Naive thymus-derived CD4-positive, alpha-beta T cell (primary cell): ENCODE measurements around the gene KCNK17. TPM values are rescaled to one million over a fixed set of nuclear protein-coding genes. Genes with fewer than 3 reads are reported as not detected.
"Not testable (repeated sequence)": the region's sequence is repeated elsewhere in the genome, so short reads cannot be mapped to it uniquely, and the experiment has no call there.

Experiments
- ATAC-seq: fragments of 150-1000 bp; cut with Tn5 transposase; 2 replicates; pipeline ENCODE4 v1.10.0; 2021; ENCODE audit warnings: mild to moderate bottlenecking, moderate library complexity
- CTCF ChIA-PET: fragments of 350-600 bp; sonication (Branson Sonifier 250); formaldehyde crosslinking; loops from one replicate; lab custom pipeline; 2021; ENCODE audit warnings: antibody characterized with exemption; lab: Charles Lee
- POLR2A ChIA-PET: fragments of 350-600 bp; sonication (Branson Sonifier 250); formaldehyde crosslinking; loops from one replicate; lab custom pipeline; 2021; ENCODE audit warnings: antibody characterized with exemption, inconsistent platforms; lab: Charles Lee
- DNase-seq, 9 donors: peaks; one replicate each; pipeline versions ENCODE4 v3.0.0 to v3.0.0-alpha.2; 2020 to 2022; ENCODE audit warnings: mixed read lengths in 1 of 9
- H3K27ac ChIP-seq: one replicate; pipeline ENCODE4 v1.7.0; 2013; ENCODE audit warnings: mild to moderate bottlenecking, low read depth, low read length, moderate library complexity
- H3K27me3 ChIP-seq, 2 donors: one replicate each; pipeline ENCODE4 v1.7.0; 2013; ENCODE audit warnings: low read length in 2 of 2, mild to moderate bottlenecking in 2 of 2, moderate library complexity in 2 of 2; ENCODE audit not compliant: control insufficient read depth in 2 of 2, insufficient read depth in 2 of 2
- H3K36me3 ChIP-seq, 3 experiments: 1 replicate in 2 of 3; 2 replicates in 1 of 3; pipeline ENCODE4 v1.7.0; 2013; ENCODE audit warnings: low read length in 3 of 3, mild to moderate bottlenecking in 3 of 3, moderate library complexity in 1 of 3; ENCODE audit not compliant: insufficient read depth in 3 of 3, control insufficient read depth in 2 of 3
- H3K4me1 ChIP-seq, 2 donors: one replicate each; pipeline ENCODE4 v1.7.0; 2013; ENCODE audit warnings: low read length in 2 of 2, mild to moderate bottlenecking in 2 of 2, moderate library complexity in 1 of 2; ENCODE audit not compliant: control insufficient read depth in 2 of 2, insufficient read depth in 2 of 2
- H3K4me3 ChIP-seq: 2 replicates; pipeline ENCODE4 v1.7.0; 2013; ENCODE audit warnings: mild to moderate bottlenecking, low read length
- H3K9me3 ChIP-seq, 3 experiments: 1 replicate in 2 of 3; 2 replicates in 1 of 3; pipeline ENCODE4 v1.7.0; 2013; ENCODE audit warnings: low read length in 3 of 3; ENCODE audit not compliant: control insufficient read depth in 2 of 3
- H3K27ac Mint-ChIP-seq, 9 donors: one replicate each; pipeline ENCODE4 v1.8.0; 2020 to 2022; ENCODE audit warnings: mixed read lengths in 9 of 9, mild to moderate bottlenecking in 8 of 9, moderate library complexity in 5 of 9, inconsistent platforms in 2 of 9
- H3K27me3 Mint-ChIP-seq, 5 donors: one replicate each; pipeline ENCODE4 v1.8.0; 2021 to 2022; ENCODE audit warnings: mixed read lengths in 5 of 5, mild to moderate bottlenecking in 1 of 5
- H3K36me3 Mint-ChIP-seq, 5 donors: one replicate each; pipeline ENCODE4 v1.8.0; 2020 to 2022; ENCODE audit warnings: mixed read lengths in 5 of 5, mild to moderate bottlenecking in 3 of 5, inconsistent platforms in 1 of 5
- H3K4me1 Mint-ChIP-seq, 7 donors: one replicate each; pipeline ENCODE4 v1.8.0; 2020 to 2022; ENCODE audit warnings: mixed read lengths in 7 of 7, mild to moderate bottlenecking in 3 of 7, inconsistent platforms in 1 of 7
- H3K4me3 Mint-ChIP-seq, 10 donors: one replicate each; pipeline ENCODE4 v1.8.0; 2020 to 2022; ENCODE audit warnings: mild to moderate bottlenecking in 10 of 10, mixed read lengths in 10 of 10, moderate library complexity in 6 of 10, inconsistent platforms in 2 of 10
- H3K9me3 Mint-ChIP-seq, 11 donors: one replicate each; pipeline ENCODE4 v1.8.0; 2020 to 2022; ENCODE audit warnings: mixed read lengths in 11 of 11, mild to moderate bottlenecking in 4 of 11, inconsistent platforms in 1 of 11, moderate library complexity in 1 of 11
- intact Hi-C, 2 donors: fragments of 100-400 bp; cut with micrococcal nuclease; formaldehyde crosslinking; loops; one replicate each; pipeline ENCODE4 v1.15.1; 2023
- polyA plus RNA-seq, 2 donors: library from polyadenylated mRNA; unstranded; fragments of 300-500 nt; fragmentation: Illumina TruSeq; gene quantifications; one replicate each; pipeline ENCODE4 v1.2.3, GENCODE V29; 2021
- total RNA-seq, 6 experiments: library from RNA in 5 of 6; stranded (reverse) in 5 of 6; gene quantifications; 1 replicate in 5 of 6; 2 replicates in 1 of 6; pipeline ENCODE4 v1.2.3 and lab custom pipeline; 2021 to 2026

The KCNK17 gene
- total and polyA plus RNA-seq, 7 experiments from 2014 or later = 0.72 TPM; not detected in 6

DNA sequence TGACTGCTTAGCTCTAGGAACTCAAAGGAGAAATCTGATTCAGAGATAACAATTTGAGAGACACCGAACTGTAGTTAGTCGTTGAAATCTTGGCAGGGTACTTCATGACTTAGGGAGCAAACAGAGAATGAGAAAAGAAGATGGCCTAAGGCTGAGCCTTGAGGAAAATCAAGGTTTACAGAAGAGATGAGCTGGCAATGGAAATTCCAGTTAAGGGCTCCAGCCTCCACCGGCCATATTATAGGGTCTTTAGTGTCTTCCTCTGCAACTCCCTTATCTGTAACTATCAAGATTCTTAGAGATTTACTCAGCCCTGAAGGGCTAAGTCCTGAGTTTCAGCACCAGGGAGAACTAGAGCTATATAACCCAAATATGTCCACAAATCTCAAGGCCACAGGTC is 26.6 kb downstream of the KCNK17 start:
- Histone ChIP-seq H3K27me3 (no peaks in the 10 kb centered on the region), H3K4me1 (no peaks in the 10 kb centered on the region), H3K9me3 (no peaks in the 10 kb centered on the region), H3K36me3 (no peaks in the 10 kb centered on the region), H3K27ac (no peak overlapping the region), H3K4me3 (no peak overlapping the region)
- no peak overlapping the region for H3K27ac Mint-ChIP-seq
- ATAC-seq (no peak), DNase-seq (no peak)
- peaks cover 0 to 6% (median 0%) of the 10 kb centered on the region in 7 donors for H3K4me1 Mint-ChIP-seq
- CTCF ChIA-PET = no interaction called here
- POLR2A ChIA-PET = no interaction called here
- no peaks in the 10 kb centered on the region for H3K36me3 Mint-ChIP-seq
- intact Hi-C loops = no loop called here
- no peak overlapping the region for H3K4me3 Mint-ChIP-seq
- H3K9me3 Mint-ChIP-seq = peaks cover 0 to 3% (median 0%) of the 10 kb centered on the region in 11 donors
- H3K27me3 Mint-ChIP-seq = peaks cover 0 to 11% (median 0%) of the 10 kb centered on the region in 5 donors

DNA sequence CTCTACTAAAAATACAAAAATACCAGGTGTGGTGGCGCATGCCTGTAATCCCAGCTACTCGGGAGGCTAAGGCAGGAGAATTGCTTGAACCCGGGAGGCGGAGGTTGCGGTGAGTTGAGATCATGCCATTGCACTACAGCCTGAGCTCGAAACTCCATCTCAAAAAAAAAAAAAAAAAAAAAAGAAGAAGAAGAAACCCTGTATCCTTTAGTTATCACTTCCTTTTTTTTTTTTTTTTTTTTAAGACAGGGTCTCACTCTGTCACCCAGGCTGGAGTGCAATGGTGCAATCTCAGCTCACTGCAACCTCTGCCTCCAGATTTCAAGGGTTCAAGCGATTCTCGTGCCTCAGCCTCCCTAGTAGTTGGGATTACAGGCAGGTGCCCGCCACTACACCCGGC is 27.6 kb downstream of the KCNK17 start:
- H3K4me1 ChIP-seq, CTCF ChIA-PET, H3K4me3 ChIP-seq, DNase-seq, H3K9me3 Mint-ChIP-seq, H3K4me1 Mint-ChIP-seq, POLR2A ChIA-PET, H3K27ac ChIP-seq, H3K9me3 ChIP-seq, H3K36me3 Mint-ChIP-seq, H3K27me3 ChIP-seq, intact Hi-C loops, H3K27ac Mint-ChIP-seq, H3K4me3 Mint-ChIP-seq, H3K36me3 ChIP-seq: not testable (repeated sequence)
- ATAC-seq = peak; percentile 32
- peaks cover 0 to 11% (median 0%) of the 10 kb centered on the region in 5 donors for H3K27me3 Mint-ChIP-seq

DNA sequence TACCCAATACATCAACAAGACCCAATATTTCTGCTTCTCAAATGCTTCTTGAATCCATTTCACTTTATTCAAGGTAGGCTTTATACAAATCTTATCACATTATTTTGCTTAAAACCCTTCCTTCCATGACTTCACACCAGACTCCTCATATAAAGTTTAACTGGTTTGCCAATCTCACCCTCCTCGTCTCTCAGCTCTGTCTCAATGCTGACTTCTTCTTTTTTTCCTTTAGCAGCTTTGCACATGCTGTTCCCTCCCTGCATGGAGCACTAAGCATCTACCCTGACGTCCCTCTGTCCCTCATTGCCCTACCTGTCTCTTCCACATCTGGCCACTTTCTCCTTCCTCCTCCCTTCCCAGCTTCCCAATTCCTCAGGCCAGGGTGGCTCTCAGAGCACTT is 31.4 kb downstream of the KCNK17 start:
- Mint-ChIP-seq H3K9me3 (no peaks in the 10 kb centered on the region), H3K36me3 (no peaks in the 10 kb centered on the region), H3K27ac (peak overlapping the region in 1 of 9 donors; percentile 12), H3K4me1 (peaks cover 0 to 3% (median 0%) of the 10 kb centered on the region in 7 donors), H3K27me3 (peaks cover 0 to 11% (median 3%) of the 10 kb centered on the region in 5 donors), H3K4me3 (no peak overlapping the region)
- Histone ChIP-seq H3K4me1 (no peaks in the 10 kb centered on the region), H3K9me3 (no peaks in the 10 kb centered on the region), H3K27ac (no peak overlapping the region), H3K36me3 (no peaks in the 10 kb centered on the region), H3K27me3 (no peaks in the 10 kb centered on the region), H3K4me3 (no peak overlapping the region)
- DNase-seq = no peak
- ChIA-PET POLR2A (no interaction called here), CTCF (no interaction called here)
- intact Hi-C loops = no loop called here
- ATAC-seq = no peak

DNA sequence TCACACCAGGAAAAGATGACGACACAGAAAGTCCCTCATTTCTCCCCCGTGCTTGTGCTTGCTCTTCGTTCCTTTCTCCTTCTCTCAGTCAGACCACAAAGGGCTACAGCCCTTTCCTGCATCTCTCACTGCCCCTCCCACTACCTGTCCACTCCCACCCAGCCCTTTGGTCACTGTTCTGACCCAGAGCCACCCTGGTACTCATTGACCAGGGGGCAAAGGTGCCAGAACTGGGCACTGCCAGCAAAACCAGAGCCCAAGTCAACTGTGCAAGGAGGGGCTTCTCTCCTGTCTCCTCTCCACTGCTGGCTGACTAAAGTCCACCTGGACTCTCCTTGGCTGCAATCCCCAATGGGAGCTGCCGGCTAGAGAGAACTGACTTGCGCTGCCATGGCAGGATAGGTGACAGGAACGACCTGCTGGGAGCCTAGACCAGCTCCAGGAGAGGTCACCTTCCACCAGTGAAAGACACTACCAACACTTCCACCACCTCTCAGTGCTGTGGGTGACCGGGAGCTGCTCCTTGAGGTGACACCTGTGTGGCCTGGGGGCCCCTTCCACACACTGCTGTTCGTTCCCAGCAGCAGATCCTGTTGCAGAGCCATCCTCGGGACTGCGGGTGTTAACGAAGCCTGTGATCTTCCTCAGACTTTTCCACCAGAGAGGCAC is 32.8 kb downstream of the KCNK17 start:
- H3K4me1 Mint-ChIP-seq = peaks cover 0 to 3% (median 0%) of the 10 kb centered on the region in 7 donors
- H3K9me3 ChIP-seq = no peaks in the 10 kb centered on the region
- no peak overlapping the region for H3K27ac ChIP-seq
- H3K4me3 Mint-ChIP-seq = no peak overlapping the region
- no peaks in the 10 kb centered on the region for H3K9me3 Mint-ChIP-seq
- H3K27me3 ChIP-seq = no peaks in the 10 kb centered on the region
- H3K27me3 Mint-ChIP-seq = peaks cover 0 to 11% (median 4%) of the 10 kb centered on the region in 5 donors
- intact Hi-C loops = no loop called here
- H3K4me1 ChIP-seq = no peaks in the 10 kb centered on the region
- H3K36me3 ChIP-seq = no peaks in the 10 kb centered on the region
- H3K36me3 Mint-ChIP-seq = no peaks in the 10 kb centered on the region
- no peak overlapping the region for H3K4me3 ChIP-seq
- ChIA-PET POLR2A (no interaction called here), CTCF (no interaction called here)
- DNase-seq = no peak
- no peak for ATAC-seq
- no peak overlapping the region for H3K27ac Mint-ChIP-seq

DNA sequence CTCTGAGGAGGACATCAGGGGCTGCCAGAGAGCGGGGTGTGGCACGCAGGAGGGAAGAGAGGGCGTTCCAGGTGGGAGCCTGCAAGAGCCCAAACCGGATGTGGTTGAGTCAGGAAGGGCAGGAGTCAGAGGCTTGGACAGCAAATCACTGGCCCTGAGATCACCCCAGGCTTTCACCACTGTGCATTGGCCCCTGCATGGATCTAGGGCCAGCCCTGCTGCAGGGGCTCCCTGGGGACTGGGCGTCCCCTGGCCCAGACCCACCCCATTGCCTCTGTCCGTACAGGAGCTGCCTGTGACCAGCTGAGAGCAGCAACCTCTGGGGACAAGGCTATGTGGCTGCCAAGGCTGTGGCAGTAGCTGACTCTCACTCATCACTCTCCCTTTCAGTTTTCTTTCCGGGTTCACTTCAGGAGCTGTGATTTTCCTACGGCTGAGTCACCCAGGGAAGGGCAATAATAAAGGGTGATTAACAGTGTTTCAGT is 33.9 kb downstream of the KCNK17 start:
- Histone ChIP-seq H3K9me3 (no peaks in the 10 kb centered on the region), H3K36me3 (no peaks in the 10 kb centered on the region), H3K4me3 (no peak overlapping the region), H3K27me3 (no peaks in the 10 kb centered on the region), H3K27ac (no peak overlapping the region), H3K4me1 (no peaks in the 10 kb centered on the region)
- no peak overlapping the region for H3K4me3 Mint-ChIP-seq
- H3K36me3 Mint-ChIP-seq = no peaks in the 10 kb centered on the region
- H3K27ac Mint-ChIP-seq = no peak overlapping the region
- ChIA-PET CTCF (no interaction called here), POLR2A (no interaction called here)
- DNase-seq (no peak), ATAC-seq (no peak)
- H3K9me3 Mint-ChIP-seq = peaks cover 0 to 1% (median 0%) of the 10 kb centered on the region in 11 donors
- H3K27me3 Mint-ChIP-seq = peaks cover 0 to 10% (median 4%) of the 10 kb centered on the region in 5 donors
- H3K4me1 Mint-ChIP-seq = peaks cover 0 to 3% (median 0%) of the 10 kb centered on the region in 7 donors
- intact Hi-C loops = no loop called here

DNA sequence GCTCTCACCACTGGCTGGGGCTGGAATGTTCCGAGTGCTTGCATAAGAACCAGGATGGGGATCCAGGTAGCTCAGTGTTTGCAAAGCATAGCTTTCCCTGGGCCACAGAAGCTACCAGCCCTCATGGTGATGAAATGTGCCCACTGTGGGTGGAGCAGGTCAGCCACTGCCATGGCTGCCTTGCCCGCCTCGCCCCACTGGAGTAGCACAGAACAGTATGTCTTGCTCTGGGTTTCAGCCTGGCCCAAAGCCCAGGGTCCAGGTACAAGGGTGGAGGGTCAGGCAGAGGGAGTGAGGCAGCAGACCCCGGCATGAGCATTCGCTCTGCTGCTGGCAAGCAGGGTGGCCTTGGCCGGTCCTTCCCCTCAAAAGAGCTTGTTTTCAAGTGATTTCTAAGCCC is 34.7 kb downstream of the KCNK17 start:
- Histone ChIP-seq H3K4me3 (no peak overlapping the region), H3K36me3 (no peaks in the 10 kb centered on the region), H3K27ac (no peak overlapping the region), H3K4me1 (no peaks in the 10 kb centered on the region), H3K9me3 (no peaks in the 10 kb centered on the region), H3K27me3 (no peaks in the 10 kb centered on the region)
- no peak overlapping the region for H3K27ac Mint-ChIP-seq
- ATAC-seq (no peak), DNase-seq (no peak)
- H3K9me3 Mint-ChIP-seq = peaks cover 0 to 1% (median 0%) of the 10 kb centered on the region in 11 donors
- peaks cover 0 to 3% (median 0%) of the 10 kb centered on the region in 7 donors for H3K4me1 Mint-ChIP-seq
- POLR2A ChIA-PET = no interaction called here
- H3K4me3 Mint-ChIP-seq = no peak overlapping the region
- CTCF ChIA-PET = no interaction called here
- no peaks in the 10 kb centered on the region for H3K36me3 Mint-ChIP-seq
- peaks cover 0 to 8% (median 2%) of the 10 kb centered on the region in 5 donors for H3K27me3 Mint-ChIP-seq
- intact Hi-C loops = no loop called here
